HG02852 (cell line): ENCODE measurements around the gene INS.
"Not testable (repeated sequence)": the region's sequence is repeated elsewhere in the genome, so short reads cannot be mapped to it uniquely, and the experiment has no call there.

Experiments
- ATAC-seq: cut with Tn5 transposase; IDR thresholded peaks from one replicate; pipeline ENCODE4 v1.9.1; 2021; ENCODE audit warnings: mild to moderate bottlenecking, moderate library complexity; ENCODE audit not compliant: unreplicated experiment

INS gene

DNA sequence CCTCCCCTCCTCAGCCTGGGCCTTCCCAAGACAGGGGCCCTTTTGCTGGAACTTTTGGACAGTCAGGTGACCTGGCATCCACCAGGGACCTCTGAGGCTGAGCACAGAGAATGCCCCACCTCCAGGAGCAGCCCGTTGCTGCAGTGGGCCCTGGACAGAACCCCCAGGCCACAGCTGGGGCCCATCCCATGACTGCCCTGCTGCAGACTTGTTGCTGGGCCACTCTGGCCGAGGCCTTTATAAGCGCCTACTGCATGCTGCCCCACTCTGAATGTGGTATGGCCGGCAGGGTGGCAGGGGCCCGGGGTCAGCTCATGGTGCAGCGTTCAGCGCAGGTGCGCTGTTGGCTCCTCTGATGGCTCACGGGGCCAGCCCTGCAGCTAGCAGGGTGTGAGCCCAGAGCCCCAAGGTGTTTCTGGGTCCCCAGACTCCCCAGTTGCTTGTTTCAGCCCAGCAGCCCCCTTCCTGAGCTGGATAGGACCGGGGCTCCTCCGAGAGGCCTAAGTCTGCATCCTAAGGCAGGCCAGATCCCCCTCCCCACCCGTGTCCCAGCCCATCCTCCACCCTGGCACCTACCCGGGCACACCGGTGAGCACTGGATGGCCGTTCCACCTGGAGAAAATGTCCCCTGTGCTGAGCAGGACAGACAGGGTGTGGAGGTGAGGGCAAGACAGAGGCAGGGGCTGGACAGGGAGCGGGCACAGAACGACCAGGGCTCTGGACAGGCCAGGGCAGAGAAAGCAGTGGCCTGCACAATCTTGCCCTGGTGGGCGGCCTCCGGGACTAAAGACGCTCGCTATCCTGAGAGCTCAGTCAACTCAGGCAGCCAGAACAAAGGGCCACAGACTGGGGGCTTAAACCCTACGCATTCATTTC lies 38.7 kb upstream of the INS start:
- no peak for ATAC-seq

DNA sequence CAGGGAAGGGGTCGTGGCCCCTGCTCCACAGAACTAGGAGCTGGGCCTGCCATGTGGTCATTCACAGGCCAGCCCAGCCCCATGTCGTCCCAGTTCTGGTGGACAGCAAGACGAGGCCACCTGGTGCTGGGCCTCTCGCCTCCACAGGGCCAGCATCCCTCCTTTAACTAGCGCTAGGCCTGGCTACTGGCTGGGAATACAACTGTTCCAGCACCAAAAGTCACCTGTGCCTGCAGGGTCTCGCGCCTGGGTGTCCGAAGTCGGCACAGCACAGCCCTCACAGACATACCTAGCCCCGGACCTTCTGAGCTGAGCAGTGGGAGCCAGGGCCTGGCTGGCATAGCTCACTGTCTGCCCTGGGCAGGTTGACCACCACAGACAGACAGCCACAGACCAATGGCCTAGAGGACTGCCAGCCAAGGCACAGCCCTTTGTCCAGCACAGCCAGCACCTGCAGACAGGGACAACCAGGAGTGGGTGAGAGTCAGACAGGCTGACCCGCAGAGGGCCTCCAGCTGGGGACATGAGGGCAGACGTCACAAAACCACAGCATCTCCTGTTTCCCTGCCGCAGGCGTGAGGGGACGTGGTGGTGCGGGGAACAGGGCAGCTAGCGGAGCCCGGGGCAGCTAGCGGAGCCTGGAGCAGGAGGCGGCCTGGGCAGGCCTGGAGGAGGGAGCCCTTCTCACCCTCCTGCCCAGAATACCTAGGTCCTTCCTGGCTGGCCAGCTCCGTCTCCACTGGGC lies 37.8 kb upstream of the INS start:
- no peak for ATAC-seq

GRCh38 chr11:2197771-2198520 lies 36.9 kb upstream of the INS start:
- no peak for ATAC-seq

GRCh38 chr11:2196970-2197770 lies 36.2 kb upstream of the INS start:
- no peak for ATAC-seq

DNA sequence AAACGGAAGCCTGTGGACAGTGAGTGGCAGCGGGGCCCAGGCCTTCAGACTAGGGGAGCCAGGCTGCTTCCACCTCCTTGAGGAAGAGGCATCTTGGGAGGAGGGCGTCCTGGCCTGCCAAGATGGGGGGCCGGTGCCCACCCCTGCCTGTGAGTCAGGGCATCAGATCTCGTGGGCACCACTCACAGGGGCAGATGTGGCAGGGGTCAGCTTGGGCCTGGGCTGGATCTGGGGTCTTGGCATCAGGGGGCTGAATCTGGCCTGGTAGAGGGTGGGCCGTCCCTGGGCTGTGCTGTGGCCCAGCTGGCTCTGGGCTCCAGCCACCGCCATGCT lies 34.7 kb upstream of the INS start:
- ATAC-seq, result no peak

DNA sequence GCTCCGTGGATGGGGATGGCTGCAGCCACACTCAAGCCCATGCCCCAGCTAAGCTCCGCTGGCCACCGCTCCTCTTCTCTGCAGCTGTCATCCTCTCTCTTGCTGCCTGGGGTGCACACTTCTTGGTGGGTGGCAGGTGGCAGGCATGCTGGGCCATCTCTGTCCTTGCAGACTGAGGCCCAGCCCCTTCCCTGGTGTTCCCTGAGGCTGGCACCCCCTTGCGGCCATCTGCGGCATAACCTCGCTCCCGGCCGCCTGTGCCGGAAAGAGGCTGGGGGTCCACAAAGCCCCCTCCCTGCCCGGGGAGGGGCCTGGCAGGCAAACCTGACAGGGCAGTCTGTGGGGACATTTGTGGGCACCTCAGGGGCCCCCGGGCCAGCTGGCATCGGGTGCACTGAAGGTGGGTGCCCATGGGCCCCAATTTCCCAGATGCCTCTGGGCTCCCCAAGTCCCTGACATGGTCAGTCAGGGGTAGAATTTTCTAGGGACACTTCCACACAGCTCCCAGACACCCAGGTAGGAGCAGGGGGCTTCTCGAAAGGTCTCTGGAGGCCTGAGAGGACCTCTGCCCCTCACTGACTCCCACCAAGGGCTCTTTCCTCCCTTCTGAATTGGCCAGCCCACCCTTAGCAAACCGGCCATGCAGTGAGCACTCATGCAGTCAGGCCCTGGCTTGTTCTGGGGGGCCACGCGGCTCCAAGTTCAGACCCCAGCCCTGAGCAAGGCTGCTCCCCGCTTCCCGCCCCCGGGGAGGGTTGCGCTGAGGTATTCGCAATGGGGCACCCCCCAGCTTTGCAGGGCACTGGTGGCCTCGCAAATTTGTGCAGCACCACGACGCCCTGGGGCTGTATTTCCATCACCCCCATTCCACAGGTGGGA lies 34.1 kb upstream of the INS start:
- no peak for ATAC-seq

- not testable (repeated sequence) for ATAC-seq
Observed at GRCh38 chr11:2193888-2194595, 33.0 kb upstream of the INS start.

GRCh38 chr11:2193099-2193887 lies 32.3 kb upstream of the INS start:
- ATAC-seq, result no peak

DNA sequence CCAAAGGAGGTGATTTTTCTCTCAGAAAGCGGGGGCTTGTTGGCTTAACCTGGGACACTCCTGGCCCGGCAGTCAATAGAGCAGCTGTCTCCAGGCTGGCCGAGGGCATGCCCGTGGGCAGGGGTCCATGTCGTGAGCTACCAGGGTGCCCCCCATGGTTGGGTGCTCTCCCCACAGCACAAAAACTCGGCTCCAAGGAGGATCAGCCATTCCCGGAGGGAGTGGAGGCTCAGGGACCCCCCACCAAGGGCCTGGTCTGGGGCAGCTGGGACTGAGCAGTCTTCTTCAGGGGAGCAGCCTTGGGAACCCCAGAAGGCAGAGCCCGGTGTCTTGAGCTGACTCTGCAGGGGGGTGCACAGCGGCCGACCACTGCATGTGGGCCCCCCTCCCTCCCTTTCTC lies 31.4 kb upstream of the INS start:
- no peak for ATAC-seq

DNA sequence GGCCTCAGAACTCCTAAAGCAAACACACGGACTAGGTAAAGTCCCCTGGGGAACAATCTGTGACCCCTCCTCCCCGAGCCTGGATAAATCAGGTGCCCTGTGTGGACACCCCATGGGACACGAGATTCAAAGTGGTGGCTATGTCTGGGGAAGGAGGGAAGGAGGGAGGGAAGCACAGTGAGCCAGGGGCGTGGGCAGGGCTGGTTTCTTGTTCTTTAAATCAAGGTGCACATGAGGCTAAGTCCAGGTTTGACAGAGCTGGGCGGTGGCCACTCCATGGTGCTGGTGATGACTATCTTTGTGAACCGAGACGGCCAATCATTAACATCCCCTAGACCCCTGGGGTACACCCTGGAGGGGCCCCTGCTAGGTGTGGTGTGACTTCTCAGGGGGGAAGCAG lies 30.9 kb upstream of the INS start:
- ATAC-seq, result no peak

- no peak for ATAC-seq
Observed at GRCh38 chr11:2190657-2191471, 29.9 kb upstream of the INS start.

DNA sequence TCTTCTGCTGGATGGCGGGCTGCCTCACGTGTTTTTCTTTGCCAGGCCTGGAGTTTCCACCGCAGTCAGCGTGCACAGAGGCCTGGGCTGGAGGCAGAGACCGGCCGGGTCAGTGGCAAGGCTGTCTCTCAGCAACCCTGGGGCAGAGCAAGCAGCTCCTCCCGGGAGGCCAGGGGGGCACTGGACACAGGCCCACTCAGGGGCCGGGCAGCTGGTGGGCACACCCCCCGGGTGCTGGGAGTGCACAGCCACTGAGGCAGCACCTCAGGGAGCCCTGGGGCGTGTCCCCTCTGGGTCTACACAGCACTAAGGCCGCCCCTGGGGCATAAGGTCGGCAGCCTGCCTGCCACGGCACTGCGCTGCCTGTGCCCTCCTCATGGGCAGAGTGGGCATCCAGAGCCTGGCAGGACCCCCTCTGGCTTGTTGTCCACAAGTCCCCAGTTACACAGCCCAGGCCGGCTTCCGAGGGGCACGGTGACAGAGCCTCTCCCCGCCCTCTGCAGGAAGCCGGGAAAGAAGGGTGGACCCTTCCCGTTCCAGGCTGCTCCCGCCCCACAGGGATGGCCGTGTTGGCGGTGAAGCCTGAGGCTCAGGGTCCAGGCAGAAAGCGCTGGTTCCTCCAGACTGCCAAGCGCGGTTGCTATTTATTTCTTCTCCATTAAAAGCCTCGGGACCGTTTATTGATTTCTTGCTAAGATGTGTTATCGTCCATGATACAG lies 29.1 kb upstream of the INS start:
- ATAC-seq, result no peak

GRCh38 chr11:2188745-2189144 lies 27.7 kb upstream of the INS start:
- ATAC-seq, result no peak

- ATAC-seq, result no peak
Observed at GRCh38 chr11:2187280-2187707, 26.3 kb upstream of the INS start.

DNA sequence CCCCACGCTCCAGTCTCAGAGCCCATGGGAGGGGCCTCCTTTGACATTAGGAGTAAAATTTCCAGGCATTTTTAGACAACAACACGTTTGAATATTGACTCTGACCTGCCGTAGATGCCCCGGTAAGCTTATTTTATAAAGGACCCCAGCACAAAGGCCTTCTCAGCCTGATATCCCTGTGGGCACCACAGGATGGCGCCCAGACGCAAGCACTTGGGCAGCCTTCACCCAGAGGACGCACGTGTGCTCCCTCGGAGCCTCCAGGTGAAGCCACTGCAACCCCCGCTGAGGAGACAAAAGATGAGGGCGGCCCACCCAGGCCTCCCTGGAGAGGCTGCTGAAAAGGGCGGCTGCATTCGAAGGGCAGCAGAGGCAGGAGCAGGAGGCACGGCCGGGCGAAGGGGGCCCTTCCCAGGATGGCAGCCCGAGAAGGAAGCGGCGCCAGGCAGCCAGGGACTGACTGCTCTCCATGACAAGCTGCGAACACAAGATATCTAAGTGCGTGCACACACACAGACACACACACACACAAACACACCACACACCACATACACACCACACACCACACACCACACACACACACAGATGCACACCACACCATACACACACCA lies 25.8 kb upstream of the INS start:
- ATAC-seq, result no peak

- no peak for ATAC-seq
Observed at GRCh38 chr11:2185324-2186085, 24.5 kb upstream of the INS start.
